NCI-H128 (cell line): ENCODE data around the gene NLGN1.

ENCODE experiments used
- DNase-seq: peaks from one replicate; lab custom pipeline; 2025; ENCODE audit not compliant: unreplicated experiment; lab: John Stamatoyannopoulos, UW

Gene NLGN1

DNA sequence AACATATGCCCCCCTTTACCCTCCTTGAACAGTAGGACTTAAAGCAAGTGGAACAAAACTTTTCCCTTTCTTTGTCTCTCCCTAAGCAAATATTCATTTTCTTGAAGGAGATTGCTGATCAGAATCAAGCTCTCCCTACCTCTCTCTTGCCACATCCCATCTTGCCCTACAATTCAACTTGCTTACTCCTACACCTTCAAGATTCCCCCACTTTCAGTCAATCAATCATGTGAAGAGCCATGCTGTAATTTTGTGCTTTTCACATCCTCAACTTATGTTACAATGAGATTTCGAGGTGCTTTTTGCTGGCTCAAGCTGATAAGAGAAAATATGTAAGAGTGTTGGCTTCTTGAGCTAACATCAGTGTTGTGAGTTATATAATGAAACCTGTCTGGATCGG is 662.9 kb downstream of the NLGN1 start:
- no peak for DNase-seq

DNA sequence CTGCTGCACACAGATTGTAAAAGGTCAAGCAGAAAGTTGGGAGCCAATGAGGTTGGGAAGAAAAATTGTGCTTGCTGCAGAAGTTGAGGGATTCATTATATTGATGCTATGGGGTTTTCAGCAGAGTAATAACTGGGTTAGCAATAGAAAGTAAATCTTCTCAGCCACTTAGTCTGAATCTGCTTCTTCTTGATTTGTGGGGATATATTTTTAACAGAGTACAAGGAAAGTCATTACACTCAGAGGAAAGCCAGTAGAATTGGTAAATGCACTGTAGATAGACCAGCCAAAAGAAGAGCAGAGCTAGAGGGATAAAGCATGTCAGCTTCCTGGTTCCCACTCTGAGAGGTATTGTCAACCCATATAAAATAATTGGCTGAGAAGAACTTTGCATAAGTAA is 663.6 kb downstream of the NLGN1 start:
- no peak for DNase-seq

DNA sequence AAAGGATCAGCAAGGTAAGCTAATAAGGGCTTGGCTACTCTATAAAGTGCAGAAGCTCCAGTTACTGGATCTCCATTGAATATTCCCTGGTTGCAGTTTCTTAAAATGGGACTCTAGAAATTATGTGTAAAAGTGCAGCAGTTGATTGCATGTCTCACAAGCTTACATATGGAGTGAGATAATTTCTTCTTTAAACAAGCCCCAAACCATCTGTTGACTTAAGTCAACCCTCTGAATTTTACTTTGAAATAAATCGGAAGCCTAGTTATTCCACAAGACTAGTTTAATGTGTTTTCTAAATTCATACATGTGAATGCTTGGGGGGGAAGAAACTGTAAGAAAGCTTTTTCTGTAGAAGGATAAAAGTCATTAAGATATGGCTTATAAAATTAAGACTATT is 664.2 kb downstream of the NLGN1 start:
- no peak for DNase-seq

- no peak for DNase-seq
Observed at GRCh38 chr3:174062923-174063322, 665.4 kb downstream of the NLGN1 start.

DNA sequence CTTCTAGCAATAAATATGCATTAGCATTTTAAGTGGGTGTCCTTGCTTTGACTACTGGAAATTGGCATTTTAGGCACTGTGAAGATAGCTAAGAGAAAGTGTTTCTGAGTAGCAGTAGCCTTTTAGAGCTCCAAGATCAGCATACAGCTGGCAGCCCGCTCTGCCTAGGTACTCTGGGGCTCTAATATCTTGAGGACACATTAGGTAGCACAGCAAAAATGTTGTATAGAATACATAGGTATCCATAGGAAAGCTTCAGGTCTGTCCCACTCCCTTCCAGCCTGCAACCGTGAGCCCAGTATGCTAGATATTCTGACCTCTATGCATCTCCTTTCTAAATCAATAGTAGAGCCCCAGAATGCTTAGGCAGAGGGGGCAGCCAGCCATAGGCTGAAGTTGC is 670.5 kb downstream of the NLGN1 start:
- no peak for DNase-seq

DNA sequence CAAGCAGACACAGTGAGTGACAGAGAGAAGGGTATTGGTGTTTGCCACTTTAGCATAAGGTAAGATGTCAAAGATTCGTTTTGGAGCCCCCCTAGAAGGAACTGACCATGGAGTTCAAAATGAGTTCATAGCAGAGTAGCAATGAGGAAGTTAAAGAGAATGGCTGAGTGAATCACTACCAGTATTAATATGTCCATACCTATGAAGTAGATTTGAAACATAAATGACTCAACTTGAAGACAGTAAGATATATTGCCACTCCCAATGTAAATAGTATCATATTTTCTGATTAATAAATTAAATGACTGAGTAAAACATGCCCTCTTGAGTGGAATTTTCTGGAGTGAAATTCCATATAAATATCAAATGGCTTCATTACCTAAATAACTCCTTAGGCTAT is 675.1 kb downstream of the NLGN1 start:
- no peak for DNase-seq

DNA sequence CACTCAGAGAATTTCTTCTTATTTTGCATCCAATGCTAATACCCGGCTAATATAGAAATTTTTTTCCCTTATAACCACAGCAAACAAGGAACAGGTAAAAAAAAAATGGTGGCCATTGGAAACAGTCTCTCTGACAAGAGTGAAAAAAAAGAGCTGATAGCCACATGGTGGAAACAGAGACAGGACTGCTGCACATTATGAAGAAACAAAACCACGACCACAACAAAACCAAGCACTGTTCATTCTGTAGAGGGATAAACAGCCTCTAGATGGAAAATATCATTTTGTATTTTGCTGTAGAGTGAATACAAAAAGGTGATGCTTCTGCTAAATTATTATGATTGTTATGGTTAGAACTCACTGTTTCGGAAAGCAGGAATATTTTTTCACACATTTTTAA is 686.2 kb downstream of the NLGN1 start:
- DNase-seq: no peak

DNA sequence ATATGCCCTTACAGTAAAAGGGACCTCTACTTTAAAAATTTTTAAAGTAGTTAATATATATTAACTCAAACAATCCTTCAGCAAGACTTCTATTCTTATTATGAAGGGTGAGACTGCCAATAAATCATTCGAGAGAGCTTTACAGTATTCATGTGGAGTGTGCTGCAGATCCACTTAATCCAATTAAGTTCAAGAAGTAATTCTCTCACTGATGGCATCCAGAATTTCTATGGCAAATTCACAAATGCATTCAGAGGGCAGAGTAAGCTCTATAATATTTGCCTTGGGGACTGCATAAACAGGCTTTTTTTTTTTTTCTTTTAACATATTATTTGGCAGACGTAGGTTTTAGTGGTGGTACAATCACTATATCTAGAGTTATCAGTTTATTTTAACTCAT is 692.0 kb downstream of the NLGN1 start:
- DNase-seq: no peak

DNA sequence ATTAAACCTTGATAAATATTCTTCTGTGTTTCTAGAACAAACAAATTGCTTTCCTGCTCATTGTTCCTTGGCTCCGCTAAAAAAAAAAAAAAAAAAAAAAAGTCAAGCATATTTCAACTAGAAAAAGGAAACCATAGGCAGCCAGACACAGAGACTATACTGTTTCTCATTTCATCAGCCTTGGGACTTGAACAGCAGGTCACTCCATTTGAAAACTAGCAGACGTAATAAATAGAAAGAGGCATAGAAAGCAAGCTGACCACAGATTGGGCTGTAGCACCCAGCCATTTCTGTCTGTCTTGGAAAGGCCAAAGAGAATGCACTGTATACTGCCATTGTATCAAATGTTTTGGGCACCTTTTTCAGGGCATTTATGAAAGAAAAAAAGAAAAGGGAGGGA is 697.1 kb downstream of the NLGN1 start:
- DNase-seq: no peak

DNA sequence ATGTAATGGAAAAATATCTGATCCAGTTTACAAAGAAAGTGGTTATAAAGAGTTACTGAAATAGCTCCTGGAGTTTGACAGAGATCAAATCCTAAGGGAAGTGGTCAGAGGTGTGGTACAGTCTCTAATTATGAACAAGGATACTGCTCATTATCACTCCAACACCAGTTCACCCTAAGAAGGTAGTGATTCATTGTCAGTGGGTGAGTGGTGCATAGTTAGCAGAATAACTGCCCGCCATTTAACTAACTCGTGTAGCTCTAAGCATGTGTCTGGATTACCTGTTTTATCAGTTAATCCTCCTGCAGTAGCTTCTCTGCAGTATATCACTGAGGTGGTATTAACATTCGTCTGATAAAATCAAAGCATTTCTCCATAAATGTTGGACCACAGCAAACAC is 700.1 kb downstream of the NLGN1 start:
- no peak for DNase-seq

- no peak for DNase-seq
Observed at GRCh38 chr3:174098746-174099145, 701.2 kb downstream of the NLGN1 start.

GRCh38 chr3:174099724-174100123 is 702.2 kb downstream of the NLGN1 start:
- DNase-seq: no peak

- DNase-seq: no peak
Observed at GRCh38 chr3:174100744-174101143, 703.2 kb downstream of the NLGN1 start.

GRCh38 chr3:174101244-174101643 is 703.7 kb downstream of the NLGN1 start:
- DNase-seq: no peak

DNA sequence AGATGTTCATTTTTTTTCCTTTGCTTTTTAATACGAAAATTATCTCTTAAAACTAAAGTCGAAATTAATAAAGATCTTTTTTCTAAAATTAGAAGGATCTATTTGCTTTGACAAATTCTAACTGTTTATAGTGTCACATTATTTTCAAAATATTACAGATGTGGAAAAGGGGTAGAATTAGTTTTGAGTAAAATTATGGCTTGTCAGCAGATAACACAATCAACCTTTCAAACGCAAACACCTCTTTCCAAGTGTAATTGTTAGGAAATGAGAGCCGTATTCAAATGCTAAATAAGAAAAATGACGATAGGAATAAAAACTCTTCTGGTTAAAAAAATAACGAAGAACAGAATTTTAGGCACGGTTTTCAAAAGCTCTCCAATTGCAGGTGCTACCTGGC is 704.7 kb downstream of the NLGN1 start:
- DNase-seq: no peak

- no peak for DNase-seq
Observed at GRCh38 chr3:174102866-174103265, 705.3 kb downstream of the NLGN1 start.

DNA sequence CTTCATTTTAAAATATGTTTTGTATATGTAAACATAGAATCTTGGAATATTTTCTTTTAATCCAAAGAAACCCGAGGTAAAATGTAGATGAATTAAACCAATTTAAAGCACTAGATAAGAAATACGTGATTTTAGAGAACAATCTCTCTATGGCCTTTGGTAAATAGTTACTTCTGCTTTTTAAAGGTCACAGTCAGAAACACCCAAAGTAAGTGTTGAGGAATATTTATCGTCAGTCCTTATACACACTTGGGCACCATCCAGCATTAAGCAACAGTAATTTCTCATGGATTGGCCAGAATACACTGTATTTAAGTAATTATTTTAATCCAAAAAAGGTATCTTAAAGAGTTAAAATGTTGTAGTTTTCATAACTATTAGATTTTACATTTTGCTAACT is 713.2 kb downstream of the NLGN1 start:
- DNase-seq: no peak

DNA sequence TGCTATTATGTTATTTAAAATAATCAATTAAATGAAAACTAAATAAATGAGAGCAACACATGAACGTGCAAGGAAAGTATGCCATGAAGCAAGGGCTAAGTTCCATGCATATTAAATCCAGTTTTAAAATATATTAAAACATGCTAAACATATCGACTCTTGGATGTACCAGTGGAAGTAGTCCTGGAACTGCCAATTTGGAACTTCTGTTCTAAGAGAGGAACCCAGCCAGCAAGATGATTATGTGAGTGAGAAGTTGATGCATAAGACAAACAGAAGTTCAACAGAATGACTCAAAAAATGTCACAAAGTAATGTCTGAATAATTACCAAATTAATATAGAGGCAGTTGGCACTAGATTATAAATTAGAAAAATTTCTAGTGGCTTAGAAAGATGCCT is 714.2 kb downstream of the NLGN1 start:
- no peak for DNase-seq

GRCh38 chr3:174116421-174116820 is 718.9 kb downstream of the NLGN1 start:
- DNase-seq: no peak

DNA sequence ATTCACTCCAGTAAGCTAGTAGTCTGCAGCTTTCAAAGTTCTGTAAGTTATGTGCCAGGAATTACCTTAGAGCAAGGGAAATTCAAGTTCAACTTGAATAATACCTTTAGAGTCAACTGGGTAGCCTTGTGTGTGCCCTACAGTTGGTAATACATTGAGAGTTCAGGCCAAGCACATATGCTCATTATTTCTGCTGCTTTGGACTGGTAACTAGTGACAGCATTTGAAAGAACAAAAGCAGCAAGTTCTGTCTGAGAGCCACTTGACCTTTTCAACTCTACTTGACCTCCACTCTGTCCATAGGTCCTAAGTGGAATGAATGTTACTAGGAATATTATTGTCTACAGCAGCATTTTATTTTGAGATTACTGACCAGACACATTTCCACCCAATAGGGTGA is 723.5 kb downstream of the NLGN1 start:
- no peak for DNase-seq

- DNase-seq: no peak
Observed at GRCh38 chr3:174122411-174122810, 724.9 kb downstream of the NLGN1 start.

DNA sequence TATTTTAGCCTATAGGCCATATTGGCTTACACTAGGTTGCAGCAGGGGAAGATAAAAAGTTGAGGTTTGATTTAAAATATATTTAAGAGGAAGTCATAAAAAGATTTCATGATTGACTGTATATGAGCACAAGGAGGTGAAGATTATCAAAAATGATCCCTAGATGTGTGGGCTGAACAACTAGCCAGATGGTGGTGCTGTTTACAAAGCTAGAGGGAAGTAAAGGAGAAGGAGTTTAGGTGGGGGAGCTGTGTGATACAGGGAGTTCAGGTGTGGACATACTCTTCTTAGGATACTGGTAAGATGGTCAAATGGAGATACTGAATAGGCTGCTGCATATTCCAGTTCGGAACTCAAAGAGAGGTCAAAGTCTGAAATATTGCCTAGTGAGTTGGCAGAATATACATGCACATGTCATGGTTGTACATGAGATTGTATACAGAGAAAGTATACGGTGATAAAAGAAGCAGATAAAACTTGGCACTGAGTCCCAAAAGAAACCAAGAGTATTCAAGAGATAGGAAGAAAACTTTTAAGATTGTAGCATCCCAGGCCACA is 727.8 kb downstream of the NLGN1 start:
- DNase-seq: peak; percentile 11

- DNase-seq: no peak
Observed at GRCh38 chr3:174126990-174127758, 729.6 kb downstream of the NLGN1 start.
